Fibroblast of skin of left quadriceps (primary cell): ENCODE measurements around the gene TUBB2A.
"Not testable (repeated sequence)": the region's sequence is repeated elsewhere in the genome, so short reads cannot be mapped to it uniquely, and the experiment has no call there.

Experiments
- DNase-seq, 2 experiments: peaks; one replicate each; pipeline ENCODE4 v3.0.0-alpha.2; 2013; ENCODE audit warnings: low read depth in 2 of 2

The TUBB2A gene

GRCh38 chr6:3157131-3157933 lies at the start of gene TUBB2A:
Gene TUBB2A, minus strand, starts transcription at chr6:3157544. Its CDS starts 81 bp downstream, at chr6:3157463.
- DNase-seq = peak; percentile 68 to 72

DNA sequence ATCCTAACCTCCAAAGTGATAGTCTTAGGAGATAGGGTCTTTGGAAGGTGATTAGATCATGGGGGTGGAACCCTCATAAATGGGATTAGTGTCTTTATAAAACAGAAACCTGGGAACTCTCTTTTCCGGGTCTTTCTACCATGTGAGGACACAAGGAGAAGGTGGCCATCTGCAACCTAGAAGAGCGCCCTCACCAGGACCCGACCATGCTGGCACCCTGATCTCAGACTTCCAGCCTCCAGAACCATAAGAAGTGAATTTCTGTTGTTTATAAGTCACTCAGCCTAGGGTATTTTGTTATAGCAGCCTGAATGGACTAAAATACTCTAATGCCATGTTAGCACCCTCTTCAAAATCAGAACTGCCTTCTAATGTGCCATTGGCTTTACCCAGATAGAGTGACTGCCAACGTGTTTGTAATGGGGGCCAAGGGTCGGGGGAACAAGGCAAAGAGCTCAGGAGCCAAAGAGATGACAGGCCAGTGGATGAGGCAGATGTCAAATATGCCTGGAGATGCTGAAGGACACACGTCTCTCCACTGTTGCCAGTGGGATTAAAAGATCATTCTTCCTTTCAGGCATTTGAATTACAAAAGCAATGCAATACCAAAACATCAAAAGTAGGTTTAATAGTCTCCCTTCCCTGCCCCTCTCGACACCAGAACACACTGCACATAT lies 49.1 kb upstream of the TUBB2A start:
- no peak for DNase-seq

- DNase-seq = peak; percentile 93
Observed at GRCh38 chr6:3205913-3206312, 48.6 kb upstream of the TUBB2A start.

GRCh38 chr6:3204921-3205320 lies 47.6 kb upstream of the TUBB2A start:
- no peak for DNase-seq

- peak in 1 of 2 experiments; percentile 18 for DNase-seq
Observed at GRCh38 chr6:3202999-3203696, 45.8 kb upstream of the TUBB2A start.

- DNase-seq = no peak
Observed at GRCh38 chr6:3201388-3201787, 44.0 kb upstream of the TUBB2A start.

DNA sequence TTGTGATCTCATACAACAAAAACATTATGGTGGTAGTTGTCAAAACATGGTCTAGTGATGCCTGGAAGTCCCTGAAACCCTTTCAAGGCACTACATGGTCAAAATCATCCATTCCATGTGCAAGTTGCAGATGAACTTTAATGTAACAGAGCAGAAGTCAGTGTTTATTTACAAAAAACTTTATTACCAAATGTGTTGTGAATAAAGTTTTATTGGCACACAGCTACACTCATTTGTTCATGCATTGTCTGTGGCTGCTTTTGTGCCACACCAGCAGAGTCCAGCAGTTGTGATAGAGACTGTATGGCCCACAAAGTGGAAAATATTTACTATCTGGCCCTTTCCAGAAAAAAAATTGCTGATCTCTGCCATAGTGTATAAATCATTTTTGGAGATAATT lies 43.3 kb upstream of the TUBB2A start:
- DNase-seq = no peak

- DNase-seq = no peak
Observed at GRCh38 chr6:3199382-3199781, 42.0 kb upstream of the TUBB2A start.

DNA sequence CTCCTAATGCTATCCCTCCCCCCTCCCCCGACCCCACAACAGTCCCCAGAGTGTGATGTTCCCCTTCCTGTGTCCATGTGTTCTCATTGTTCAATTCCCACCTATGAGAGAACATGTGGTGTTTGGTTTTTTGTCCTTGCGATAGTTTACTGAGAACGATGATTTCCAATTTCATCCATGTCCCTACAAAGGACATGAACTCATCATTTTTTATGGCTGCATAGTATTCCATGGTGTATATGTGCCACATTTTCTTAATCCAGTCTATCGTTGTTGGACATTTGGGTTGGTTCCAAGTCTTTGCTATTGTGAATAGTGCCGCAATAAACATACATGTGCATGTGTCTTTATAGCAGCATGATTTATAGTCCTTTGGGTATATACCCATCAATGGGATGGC lies 40.4 kb upstream of the TUBB2A start:
- DNase-seq = not testable (repeated sequence)

- DNase-seq = no peak
Observed at GRCh38 chr6:3196770-3197169, 39.4 kb upstream of the TUBB2A start.

GRCh38 chr6:3195695-3196497 lies 38.6 kb upstream of the TUBB2A start:
- DNase-seq = no peak

GRCh38 chr6:3195420-3195694 lies 38.0 kb upstream of the TUBB2A start:
- DNase-seq = no peak

GRCh38 chr6:3194535-3195419 lies 37.4 kb upstream of the TUBB2A start:
- no peak for DNase-seq

DNA sequence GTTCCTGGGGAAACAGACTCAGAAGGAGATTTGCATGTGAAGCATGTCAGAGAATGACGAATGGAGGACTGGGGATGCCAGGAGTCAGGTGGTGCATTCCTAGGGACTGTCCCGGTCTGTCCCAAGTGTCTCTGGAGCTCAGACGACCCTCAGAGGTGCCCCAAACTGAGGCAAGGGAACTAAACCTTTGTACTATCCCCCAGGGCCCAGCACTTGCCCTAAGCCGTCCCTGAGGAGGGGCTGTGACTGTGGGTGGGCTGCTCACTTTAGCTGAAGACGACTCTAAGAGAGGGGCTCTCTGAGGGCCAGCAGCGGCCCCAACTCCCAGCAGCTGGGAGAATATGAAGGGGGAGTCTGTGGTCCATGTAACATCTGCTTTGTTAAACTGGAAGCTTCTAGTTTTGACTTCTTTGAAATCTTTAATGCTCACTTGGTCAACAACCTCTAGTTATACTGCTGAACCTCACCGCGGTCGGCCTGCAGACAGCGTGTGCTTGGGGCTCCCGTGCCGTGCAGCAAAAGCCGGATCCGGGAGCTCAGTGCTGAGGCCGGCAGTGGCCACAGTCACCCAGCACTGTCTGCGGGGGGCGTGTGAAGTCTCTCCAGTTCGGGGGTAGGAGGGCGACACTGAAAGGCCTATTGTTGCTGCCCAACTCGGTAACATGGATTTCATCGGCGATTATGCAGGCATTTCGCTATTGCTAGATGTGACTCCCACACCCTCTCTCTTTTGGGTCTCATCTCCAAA lies 35.9 kb upstream of the TUBB2A start:
- DNase-seq = no peak

DNA sequence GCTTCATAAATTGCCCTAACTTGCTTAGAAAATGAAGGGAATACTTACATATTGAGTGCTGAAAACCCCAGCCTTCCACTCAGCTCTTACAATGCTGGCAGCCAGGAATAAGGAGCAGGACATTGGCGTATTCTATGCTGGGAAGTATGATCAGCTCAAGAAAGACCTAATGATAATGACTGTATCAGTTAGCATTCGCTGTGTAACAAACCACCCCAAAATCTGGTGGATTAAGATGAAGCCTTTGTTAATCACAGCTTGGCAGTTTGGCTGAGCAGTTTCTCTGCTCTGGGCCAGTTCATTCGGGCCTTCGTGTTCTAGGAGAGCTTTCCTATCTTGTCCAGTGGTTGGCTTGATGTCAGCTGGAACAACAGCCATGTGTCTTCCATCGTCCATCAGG lies 33.4 kb upstream of the TUBB2A start:
- no peak for DNase-seq

GRCh38 chr6:3190056-3190455 lies 32.7 kb upstream of the TUBB2A start:
- no peak for DNase-seq

DNA sequence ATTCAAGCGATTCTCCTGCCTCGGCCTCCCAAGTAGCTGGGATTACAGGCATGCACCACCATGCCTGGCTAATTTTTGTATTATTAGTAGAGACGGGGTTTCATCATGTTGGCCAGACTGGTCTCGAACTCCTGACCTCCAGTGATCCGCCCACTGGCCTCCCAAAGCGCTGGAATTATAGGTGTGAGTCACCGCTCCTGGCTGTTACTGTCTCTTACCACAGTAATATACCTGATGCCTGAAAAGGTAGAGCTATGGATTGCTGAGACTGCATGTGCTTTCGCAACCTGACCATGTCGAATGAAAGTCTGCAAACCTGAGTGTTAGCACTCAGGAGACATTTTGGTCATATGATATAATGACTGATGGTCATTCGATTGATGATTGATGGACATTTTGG lies 31.8 kb upstream of the TUBB2A start:
- DNase-seq = not testable (repeated sequence)

GRCh38 chr6:3188262-3188661 lies 30.9 kb upstream of the TUBB2A start:
- DNase-seq = no peak

DNA sequence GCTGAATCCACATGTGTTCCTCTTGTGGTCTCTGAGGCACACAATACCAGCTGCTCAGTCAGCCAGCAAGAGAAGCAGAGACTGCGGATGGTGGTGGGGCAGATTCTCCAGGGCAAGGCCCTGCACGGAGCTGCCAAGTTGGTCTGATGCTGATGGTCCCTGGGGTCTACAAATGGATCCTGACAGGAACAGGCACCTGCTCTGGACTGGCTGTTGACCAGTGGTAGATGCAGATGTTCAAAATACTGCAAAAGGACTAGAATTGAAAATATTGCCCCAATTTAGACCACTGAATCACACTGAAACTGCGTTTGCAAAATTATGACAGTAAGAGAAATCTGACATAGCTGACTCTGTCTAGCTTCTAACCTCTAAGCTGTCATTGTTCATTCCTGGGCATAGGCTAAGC lies 29.6 kb upstream of the TUBB2A start:
- DNase-seq = no peak

GRCh38 chr6:3183066-3183465 lies 25.7 kb upstream of the TUBB2A start:
- no peak for DNase-seq
